HG03439 (cell line): ENCODE measurements around the gene JMJD6.
"Not testable (repeated sequence)": the region's sequence is repeated elsewhere in the genome, so short reads cannot be mapped to it uniquely, and the experiment has no call there.

ENCODE experiments used
- ATAC-seq: cut with Tn5 transposase; IDR thresholded peaks from one replicate; pipeline ENCODE4 v1.9.1; 2021; ENCODE audit warnings: mild to moderate bottlenecking, moderate library complexity; ENCODE audit not compliant: unreplicated experiment

Gene JMJD6

GRCh38 chr17:76726231-76726775 is at the start of gene JMJD6:
TSS of gene JMJD6 (minus strand) at chr17:76726606. CDS start at chr17:76726475, 131 bp downstream.
- ATAC-seq = peak; percentile 65

GRCh38 chr17:76775021-76775600 is 48.7 kb upstream of the JMJD6 start:
- ATAC-seq = no peak

GRCh38 chr17:76772842-76773525 is 46.6 kb upstream of the JMJD6 start:
- no peak for ATAC-seq

- no peak for ATAC-seq
Observed at GRCh38 chr17:76758570-76758969, 32.2 kb upstream of the JMJD6 start.

GRCh38 chr17:76757256-76757655 is 30.9 kb upstream of the JMJD6 start:
- ATAC-seq = no peak

GRCh38 chr17:76755285-76755684 is 28.9 kb upstream of the JMJD6 start:
- ATAC-seq = no peak

GRCh38 chr17:76753061-76753961 is 26.9 kb upstream of the JMJD6 start:
- no peak for ATAC-seq

- ATAC-seq = no peak
Observed at GRCh38 chr17:76752006-76752405, 25.6 kb upstream of the JMJD6 start.

- ATAC-seq = no peak
Observed at GRCh38 chr17:76751416-76751993, 25.1 kb upstream of the JMJD6 start.

- ATAC-seq = no peak
Observed at GRCh38 chr17:76748657-76749056, 22.3 kb upstream of the JMJD6 start.

- no peak for ATAC-seq
Observed at GRCh38 chr17:76747716-76748363, 21.4 kb upstream of the JMJD6 start.

- not testable (repeated sequence) for ATAC-seq
Observed at GRCh38 chr17:76745785-76746184, 19.4 kb upstream of the JMJD6 start.

GRCh38 chr17:76744747-76745146 is 18.3 kb upstream of the JMJD6 start:
- ATAC-seq = no peak

- ATAC-seq = no peak
Observed at GRCh38 chr17:76742958-76743357, 16.6 kb upstream of the JMJD6 start.

GRCh38 chr17:76740329-76741118 is 14.1 kb upstream of the JMJD6 start:
- no peak for ATAC-seq

GRCh38 chr17:76739568-76740115 is 13.2 kb upstream of the JMJD6 start:
- ATAC-seq = not testable (repeated sequence)

- no peak for ATAC-seq
Observed at GRCh38 chr17:76738468-76738850, 12.1 kb upstream of the JMJD6 start.

- ATAC-seq = peak; percentile 57
Observed at GRCh38 chr17:76737676-76738467, 11.5 kb upstream of the JMJD6 start, which contains the start of gene MFSD11. TSS of gene MFSD11 (plus strand) at chr17:76738119. CDS start at chr17:76738353, 234 bp downstream.
